ENCODE data around the gene LRP8. TPM values are rescaled to one million over a fixed set of nuclear protein-coding genes. Genes with fewer than 3 reads are reported as not detected.

The LRP8 gene
- polyA plus RNA-seq, 1 of the 3 experiments (the other 2 are of a cell fraction) = 19.9 TPM

DNA sequence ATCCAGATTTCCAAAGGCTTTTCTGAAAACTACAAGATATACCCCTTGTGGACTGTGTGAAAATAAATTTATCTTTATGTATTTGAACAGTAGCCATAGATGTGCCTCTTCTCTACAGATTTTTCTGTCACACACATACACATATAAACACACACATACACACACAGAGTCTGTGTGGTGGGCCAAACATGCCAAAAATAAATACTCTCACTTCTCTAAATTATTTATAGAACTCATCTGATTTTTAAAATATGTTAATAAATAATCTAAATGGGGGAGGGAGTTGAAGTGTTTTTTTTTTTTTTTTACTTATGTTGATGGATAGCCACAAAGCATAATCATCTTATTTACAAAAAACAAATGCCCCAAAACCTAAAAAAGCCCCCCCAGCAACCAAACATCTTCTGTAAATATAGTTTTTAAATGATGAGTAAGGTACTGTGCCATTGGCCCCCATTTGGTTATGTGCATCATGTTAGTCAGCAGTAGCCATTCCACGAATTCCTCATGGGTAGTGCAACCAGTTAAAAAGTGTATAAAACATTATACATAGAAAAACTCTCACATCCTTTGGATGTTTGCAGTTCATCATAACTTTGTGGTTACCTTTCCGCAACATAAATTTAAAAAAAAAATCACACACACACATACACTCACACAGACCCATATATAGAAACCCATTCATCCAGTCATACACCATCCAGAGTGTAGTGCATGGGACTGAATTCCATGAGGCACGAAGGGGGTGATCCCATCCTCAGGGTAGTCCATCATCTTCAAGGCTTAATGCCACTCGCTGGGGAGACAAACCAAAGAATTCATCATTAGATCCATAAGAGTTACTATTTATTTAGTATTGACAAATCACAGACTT, 81.4 kb downstream of the LRP8 start:
- Histone ChIP-seq H3K4me1 (ENCODE audit: control insufficient read depth in 1 of 2, insufficient read depth in 2 of 2, low read depth in 1 of 2, low read length in 1 of 2) (no peaks in the 10 kb centered on the region), H3K79me2 (ENCODE audit: insufficient read depth) (no peaks in the 10 kb centered on the region), H3K27me3 (ENCODE audit: insufficient read depth) (no peaks in the 10 kb centered on the region), H3K9ac (no peak overlapping the region), H3K4me2 (no peak overlapping the region), H3K9me3 (no peaks in the 10 kb centered on the region), H3K36me3 (replicated peaks in 1 of 2; ENCODE audit: control insufficient read depth in 1 of 2, insufficient read depth in 2 of 2, low read length in 1 of 2) (peaks cover 4 to 14% of the 10 kb centered on the region in 2 experiments), H3K9me2 (no peaks in the 10 kb centered on the region), H3F3A (replicated peaks; ENCODE audit: insufficient read depth) (peaks cover 8% of the 10 kb centered on the region), H2AFZ (ENCODE audit: low read depth) (no peak overlapping the region), H4K20me1 (ENCODE audit: insufficient read depth) (no peaks in the 10 kb centered on the region), H3K4me3 (ENCODE audit: low read depth in 2 of 2, low read length in 1 of 2) (no peak overlapping the region), H3K27ac (ENCODE audit: low read depth in 2 of 2, low read length in 1 of 2) (peak overlapping the region in 1 of 2 experiments; percentile 22; a peak in 1 of 4 replicates)
- ChIA-PET CTCF (interaction anchor here (2.2 kb wide), 1 partner anchor 147 kb away, joined by 5 read pairs; no protein-coding TSS in a partner anchor), POLR2A (no interaction called here)
- TF ChIP-seq, protein P1, sequence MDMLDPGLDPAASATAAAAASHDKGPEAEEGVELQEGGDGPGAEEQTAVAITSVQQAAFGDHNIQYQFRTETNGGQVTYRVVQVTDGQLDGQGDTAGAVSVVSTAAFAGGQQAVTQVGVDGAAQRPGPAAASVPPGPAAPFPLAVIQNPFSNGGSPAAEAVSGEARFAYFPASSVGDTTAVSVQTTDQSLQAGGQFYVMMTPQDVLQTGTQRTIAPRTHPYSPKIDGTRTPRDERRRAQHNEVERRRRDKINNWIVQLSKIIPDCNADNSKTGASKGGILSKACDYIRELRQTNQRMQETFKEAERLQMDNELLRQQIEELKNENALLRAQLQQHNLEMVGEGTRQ (IDR thresholded peaks at IDR 0.05; ENCODE audit: borderline replicate concordance, low read depth, low read length) = no peak
- TF ChIP-seq RAD21 (IDR thresholded peaks at IDR 0.05; ENCODE audit: low read length) (no peak), EZH2phosphoT487 (IDR thresholded peaks at IDR 0.05; ENCODE audit: borderline replicate concordance, low read depth) (no peak), FOXM1 (IDR thresholded peaks at IDR 0.05; ENCODE audit: low read depth) (no peak), JUND (IDR thresholded peaks at IDR 0.05) (no peak), POLR2AphosphoS5 (IDR thresholded peaks at IDR 0.05; ENCODE audit: low read depth, low read length) (no peak), MXI1 (IDR thresholded peaks at IDR 0.05; ENCODE audit: low read depth, low read length) (no peak), TAF1 (IDR thresholded peaks at IDR 0.05; ENCODE audit: borderline replicate concordance, low read depth, low read length) (no peak), YY1 (IDR thresholded peaks at IDR 0.05; ENCODE audit: low read depth) (no peak), TEAD4 (IDR thresholded peaks at IDR 0.05; ENCODE audit: borderline replicate concordance, insufficient read depth) (no peak), RCOR1 (IDR thresholded peaks at IDR 0.05; ENCODE audit: low read length) (no peak), GABPA (IDR thresholded peaks at IDR 0.05; ENCODE audit: low read depth) (no peak), RXRA (IDR thresholded peaks at IDR 0.05; ENCODE audit: borderline replicate concordance, low read depth) (no peak)
- TF ChIP-seq, protein P2, sequence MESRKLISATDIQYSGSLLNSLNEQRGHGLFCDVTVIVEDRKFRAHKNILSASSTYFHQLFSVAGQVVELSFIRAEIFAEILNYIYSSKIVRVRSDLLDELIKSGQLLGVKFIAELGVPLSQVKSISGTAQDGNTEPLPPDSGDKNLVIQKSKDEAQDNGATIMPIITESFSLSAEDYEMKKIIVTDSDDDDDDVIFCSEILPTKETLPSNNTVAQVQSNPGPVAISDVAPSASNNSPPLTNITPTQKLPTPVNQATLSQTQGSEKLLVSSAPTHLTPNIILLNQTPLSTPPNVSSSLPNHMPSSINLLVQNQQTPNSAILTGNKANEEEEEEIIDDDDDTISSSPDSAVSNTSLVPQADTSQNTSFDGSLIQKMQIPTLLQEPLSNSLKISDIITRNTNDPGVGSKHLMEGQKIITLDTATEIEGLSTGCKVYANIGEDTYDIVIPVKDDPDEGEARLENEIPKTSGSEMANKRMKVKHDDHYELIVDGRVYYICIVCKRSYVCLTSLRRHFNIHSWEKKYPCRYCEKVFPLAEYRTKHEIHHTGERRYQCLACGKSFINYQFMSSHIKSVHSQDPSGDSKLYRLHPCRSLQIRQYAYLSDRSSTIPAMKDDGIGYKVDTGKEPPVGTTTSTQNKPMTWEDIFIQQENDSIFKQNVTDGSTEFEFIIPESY (IDR thresholded peaks at IDR 0.05; ENCODE audit: borderline replicate concordance, low read depth) = no peak
- TF ChIP-seq, protein P3, sequence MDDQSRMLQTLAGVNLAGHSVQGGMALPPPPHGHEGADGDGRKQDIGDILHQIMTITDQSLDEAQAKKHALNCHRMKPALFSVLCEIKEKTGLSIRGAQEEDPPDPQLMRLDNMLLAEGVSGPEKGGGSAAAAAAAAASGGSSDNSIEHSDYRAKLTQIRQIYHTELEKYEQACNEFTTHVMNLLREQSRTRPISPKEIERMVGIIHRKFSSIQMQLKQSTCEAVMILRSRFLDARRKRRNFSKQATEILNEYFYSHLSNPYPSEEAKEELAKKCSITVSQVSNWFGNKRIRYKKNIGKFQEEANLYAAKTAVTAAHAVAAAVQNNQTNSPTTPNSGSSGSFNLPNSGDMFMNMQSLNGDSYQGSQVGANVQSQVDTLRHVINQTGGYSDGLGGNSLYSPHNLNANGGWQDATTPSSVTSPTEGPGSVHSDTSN (IDR thresholded peaks at IDR 0.05) = no peak
- TF ChIP-seq, protein P4, sequence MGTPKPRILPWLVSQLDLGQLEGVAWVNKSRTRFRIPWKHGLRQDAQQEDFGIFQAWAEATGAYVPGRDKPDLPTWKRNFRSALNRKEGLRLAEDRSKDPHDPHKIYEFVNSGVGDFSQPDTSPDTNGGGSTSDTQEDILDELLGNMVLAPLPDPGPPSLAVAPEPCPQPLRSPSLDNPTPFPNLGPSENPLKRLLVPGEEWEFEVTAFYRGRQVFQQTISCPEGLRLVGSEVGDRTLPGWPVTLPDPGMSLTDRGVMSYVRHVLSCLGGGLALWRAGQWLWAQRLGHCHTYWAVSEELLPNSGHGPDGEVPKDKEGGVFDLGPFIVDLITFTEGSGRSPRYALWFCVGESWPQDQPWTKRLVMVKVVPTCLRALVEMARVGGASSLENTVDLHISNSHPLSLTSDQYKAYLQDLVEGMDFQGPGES (IDR thresholded peaks at IDR 0.05; ENCODE audit: low read depth, low read length) = no peak
- TF ChIP-seq, protein P5, sequence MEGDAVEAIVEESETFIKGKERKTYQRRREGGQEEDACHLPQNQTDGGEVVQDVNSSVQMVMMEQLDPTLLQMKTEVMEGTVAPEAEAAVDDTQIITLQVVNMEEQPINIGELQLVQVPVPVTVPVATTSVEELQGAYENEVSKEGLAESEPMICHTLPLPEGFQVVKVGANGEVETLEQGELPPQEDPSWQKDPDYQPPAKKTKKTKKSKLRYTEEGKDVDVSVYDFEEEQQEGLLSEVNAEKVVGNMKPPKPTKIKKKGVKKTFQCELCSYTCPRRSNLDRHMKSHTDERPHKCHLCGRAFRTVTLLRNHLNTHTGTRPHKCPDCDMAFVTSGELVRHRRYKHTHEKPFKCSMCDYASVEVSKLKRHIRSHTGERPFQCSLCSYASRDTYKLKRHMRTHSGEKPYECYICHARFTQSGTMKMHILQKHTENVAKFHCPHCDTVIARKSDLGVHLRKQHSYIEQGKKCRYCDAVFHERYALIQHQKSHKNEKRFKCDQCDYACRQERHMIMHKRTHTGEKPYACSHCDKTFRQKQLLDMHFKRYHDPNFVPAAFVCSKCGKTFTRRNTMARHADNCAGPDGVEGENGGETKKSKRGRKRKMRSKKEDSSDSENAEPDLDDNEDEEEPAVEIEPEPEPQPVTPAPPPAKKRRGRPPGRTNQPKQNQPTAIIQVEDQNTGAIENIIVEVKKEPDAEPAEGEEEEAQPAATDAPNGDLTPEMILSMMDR (IDR thresholded peaks at IDR 0.05) = no peak
- TF ChIP-seq, protein P6, sequence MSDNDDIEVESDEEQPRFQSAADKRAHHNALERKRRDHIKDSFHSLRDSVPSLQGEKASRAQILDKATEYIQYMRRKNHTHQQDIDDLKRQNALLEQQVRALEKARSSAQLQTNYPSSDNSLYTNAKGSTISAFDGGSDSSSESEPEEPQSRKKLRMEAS (IDR thresholded peaks at IDR 0.05; ENCODE audit: low read depth) = no peak
- no peak for DNase-seq
- WGBS (ENCODE audit: low lambda C conversion rate) = 67% methylated on average over 4 of the region's 4 CpGs

Measured in SK-N-SH (cell line).